Peyer's patch (tissue), 4 donors: ENCODE data around the gene TAF11L13.
"Not testable (repeated sequence)": the region's sequence is repeated elsewhere in the genome, so short reads cannot be mapped to it uniquely, and the experiment has no call there.

ENCODE experiments used
- CTCF ChIP-seq, 6 experiments: fragments of 450-650 bp in 4 of 6; fragments of 200-600 bp in 2 of 6; sonication (generic) in 1 of 6; IDR thresholded peaks; one replicate each; pipeline ENCODE4 v1.5.1; 2017 to 2019; ENCODE audit warnings: antibody characterized with exemption in 6 of 6, mild to moderate bottlenecking in 3 of 6, moderate library complexity in 1 of 6
- POLR2A ChIP-seq, 2 donors: fragments of 450-650 bp; IDR thresholded peaks; one replicate each; pipeline ENCODE4 v1.5.1; 2017; ENCODE audit warnings: antibody characterized with exemption in 2 of 2, mild to moderate bottlenecking in 2 of 2, moderate library complexity in 2 of 2

GRCh38 chr5:17590860-17591259 is 41.0 kb upstream of the TAF11L13 start, which contains the start of gene TAF11L8:
- not testable (repeated sequence) for TF ChIP-seq CTCF, POLR2A (IDR thresholded peaks at IDR 0.05)
